ENCODE results near the gene CCDC89. TPM values are rescaled to one million over a fixed set of nuclear protein-coding genes. Genes with fewer than 3 reads are reported as not detected.
A peak's percentile ranks its signal among the peaks of the same experiment; 100 is the strongest.

Gene CCDC89
- total and polyA plus RNA-seq, 8 donors: 0.25 to 10.4 (median 1.7) TPM

GRCh38 chr11:85652786-85653447 is 33.1 kb downstream of the CCDC89 start:
- Histone ChIP-seq H3K9me3 (no peaks in the 10 kb centered on the region), H3K36me3 (peaks cover 6 to 66% (median 60%) of the 10 kb centered on the region in 4 donors), H3K4me3 (no peak overlapping the region), H3K4me1 (peaks cover 13 to 51% (median 31%) of the 10 kb centered on the region in 4 donors), H3K27ac (no peak overlapping the region), H3K27me3 (no peaks in the 10 kb centered on the region)
- TF ChIP-seq POLR2AphosphoS5 (IDR thresholded peaks at IDR 0.05): no peak
- no peak for DNase-seq
- intact Hi-C loops (cut with DNase I; ENCODE audit: low total_unique reads): no loop called here
- 40 to 62% (median 48%) methylated on average over 3 of the region's 3 CpGs for WGBS, 5 donors

- WGBS, 5 donors: 73 to 92% (median 81%) methylated on average over 1 of the region's 1 CpG
- Histone ChIP-seq H3K27me3 (no peaks in the 10 kb centered on the region), H3K4me3 (no peak overlapping the region), H3K27ac (no peak overlapping the region), H3K4me1 (peaks cover 13 to 48% (median 32%) of the 10 kb centered on the region in 4 donors), H3K9me3 (no peaks in the 10 kb centered on the region), H3K36me3 (peaks cover 6 to 48% (median 42%) of the 10 kb centered on the region in 4 donors)
- intact Hi-C loops (cut with DNase I; ENCODE audit: low total_unique reads): no loop called here
- DNase-seq: no peak
- TF ChIP-seq CTCF (IDR thresholded peaks at IDR 0.05) (no peak), EP300 (IDR thresholded peaks at IDR 0.05) (no peak), POLR2AphosphoS5 (IDR thresholded peaks at IDR 0.05) (no peak), POLR2A (IDR thresholded peaks at IDR 0.05) (no peak)
Observed at GRCh38 chr11:85651118-85651517, 34.9 kb downstream of the CCDC89 start.

- Histone ChIP-seq H3K27me3 (peaks cover 0 to 8% (median 0%) of the 10 kb centered on the region in 3 donors), H3K36me3 (peaks cover 0 to 15% (median 12%) of the 10 kb centered on the region in 4 donors), H3K9me3 (no peaks in the 10 kb centered on the region), H3K4me3 (peak within 1 kb of the TSS; percentile 62 to 67 (median 66)), H3K27ac (peak within 1 kb of the TSS; percentile 72 to 91 (median 85)), H3K4me1 (peaks cover 13 to 35% (median 27%) of the 10 kb centered on the region in 4 donors)
- intact Hi-C loops (cut with DNase I; ENCODE audit: low total_unique reads): no loop called here
- peak; percentile 92 to 97 for DNase-seq
- 0% methylated on average over 25 to 33 of the region's 33 CpGs for WGBS, 5 donors
- no peak for TF ChIP-seq CTCF (IDR thresholded peaks at IDR 0.05)
- peak in 2 of 4 donors; percentile 6 to 72 for TF ChIP-seq POLR2A (IDR thresholded peaks at IDR 0.05)
- peak; percentile 73 to 94 (median 90) for TF ChIP-seq POLR2AphosphoS5 (IDR thresholded peaks at IDR 0.05)
- no peak for TF ChIP-seq EP300 (IDR thresholded peaks at IDR 0.05)
Observed at GRCh38 chr11:85647604-85648299, 38.2 kb downstream of the CCDC89 start, which contains the start of gene TMEM126A. TMEM126A (plus strand) TSS chr11:85647967; CDS start chr11:85650256, 2,289 bp downstream.

- no peak for DNase-seq
- no peak for TF ChIP-seq POLR2AphosphoS5 (IDR thresholded peaks at IDR 0.05)
- intact Hi-C loops (cut with DNase I; ENCODE audit: low total_unique reads): no loop called here
- Histone ChIP-seq H3K4me1 (peaks cover 13 to 34% (median 26%) of the 10 kb centered on the region in 4 donors), H3K4me3 (peak overlapping the region; percentile 62 to 67 (median 66)), H3K36me3 (peaks cover 0 to 15% (median 11%) of the 10 kb centered on the region in 4 donors), H3K27ac (peak overlapping the region in 4 of 5 donors; percentile 80 to 91 (median 88)), H3K9me3 (no peaks in the 10 kb centered on the region), H3K27me3 (peaks cover 0 to 9% (median 0%) of the 10 kb centered on the region in 3 donors)
- WGBS, 5 donors: 15 to 29% (median 20%) methylated on average over 2 of the region's 2 CpGs
Observed at GRCh38 chr11:85647078-85647477, 38.9 kb downstream of the CCDC89 start.

GRCh38 chr11:85643191-85643614 is 42.8 kb downstream of the CCDC89 start:
- whole genome bisulfite sequencing, 5 donors: 13 to 53% (median 26%) methylated on average over 2 of the region's 2 CpGs

More at GRCh38 chr11:85643191-85643614, 42.8 kb downstream of the CCDC89 start:
- Histone ChIP-seq H3K36me3 (peaks cover 0 to 6% (median 3%) of the 10 kb centered on the region in 4 donors), H3K27ac (no peak overlapping the region), H3K4me1 (peaks cover under 1 to 11% (median 8%) of the 10 kb centered on the region in 4 donors), H3K9me3 (no peaks in the 10 kb centered on the region), H3K4me3 (no peak overlapping the region), H3K27me3 (peaks cover 0 to 9% (median 0%) of the 10 kb centered on the region in 3 donors)
- intact Hi-C loops (cut with DNase I; ENCODE audit: low total_unique reads): no loop called here
- no peak for TF ChIP-seq POLR2A (IDR thresholded peaks at IDR 0.05)
- TF ChIP-seq EP300 (IDR thresholded peaks at IDR 0.05): no peak
- TF ChIP-seq POLR2AphosphoS5 (IDR thresholded peaks at IDR 0.05): no peak
- no peak for TF ChIP-seq CTCF (IDR thresholded peaks at IDR 0.05)
- DNase-seq: peak; percentile 12 to 38

Measured in stomach (tissue), 9 donors.